H9 (cell line): ENCODE measurements around the gene SAMD14. TPM values are rescaled to one million over a fixed set of nuclear protein-coding genes. Genes with fewer than 3 reads are reported as not detected.
A peak's percentile ranks its signal among the peaks of the same experiment; 100 is the strongest.

Experiments used
- DNase-seq: peaks from one replicate; pipeline ENCODE4 v3.0.0-alpha.2; 2017
- H2AFZ ChIP-seq: one replicate; pipeline ENCODE4 v1.6.1; 2013; ENCODE audit warnings: mild to moderate bottlenecking, low read length, control low read depth, moderate library complexity
- H2AK5ac ChIP-seq: 2 replicates; pipeline ENCODE4 v1.6.1; 2013; ENCODE audit warnings: low read length, control low read depth, mixed read lengths; ENCODE audit not compliant: insufficient read length
- H2BK120ac ChIP-seq: one replicate; pipeline ENCODE4 v1.6.1; 2013; ENCODE audit warnings: low read depth, mild to moderate bottlenecking, low read length, control low read depth, inconsistent platforms; ENCODE audit not compliant: poor library complexity, severe bottlenecking
- H2BK12ac ChIP-seq: 2 replicates; pipeline ENCODE4 v1.6.1; 2013; ENCODE audit warnings: low read length, control low read depth, mixed read lengths, low read depth; ENCODE audit not compliant: insufficient read length
- H2BK15ac ChIP-seq: 2 replicates; pipeline ENCODE4 v1.6.1; 2013; ENCODE audit warnings: low read depth, low read length, control low read depth
- H2BK20ac ChIP-seq: one replicate; pipeline ENCODE4 v1.6.1; 2013; ENCODE audit warnings: low read depth, mild to moderate bottlenecking, low read length, control low read depth, inconsistent platforms; ENCODE audit not compliant: poor library complexity, severe bottlenecking
- H2BK5ac ChIP-seq: 2 replicates; pipeline ENCODE4 v1.6.1; 2013; ENCODE audit warnings: low read length, control low read depth, mixed read lengths; ENCODE audit not compliant: insufficient read length
- H3K14ac ChIP-seq: 2 replicates; pipeline ENCODE4 v1.6.1; 2013; ENCODE audit warnings: low read length, control low read depth; ENCODE audit not compliant: insufficient read depth
- H3K18ac ChIP-seq: 2 replicates; pipeline ENCODE4 v1.6.1; 2013; ENCODE audit warnings: low read depth, mild to moderate bottlenecking, mixed read lengths, low read length, control low read depth; ENCODE audit not compliant: insufficient read length
- H3K23ac ChIP-seq: 2 replicates; pipeline ENCODE4 v1.6.1; 2013; ENCODE audit warnings: low read length, control low read depth, mixed read lengths, low read depth; ENCODE audit not compliant: insufficient read length
- H3K23me2 ChIP-seq: 2 replicates; pipeline ENCODE4 v1.6.1; 2013; ENCODE audit warnings: low read depth, mild to moderate bottlenecking, mixed read lengths, low read length, control low read depth; ENCODE audit not compliant: insufficient read length, poor library complexity, severe bottlenecking
- H3K27ac ChIP-seq: 2 replicates; pipeline ENCODE4 v1.5.1; 2013; ENCODE audit warnings: low read length, control low read depth, mixed read lengths, low read depth; ENCODE audit not compliant: insufficient read length
- H3K27me3 ChIP-seq: 2 replicates; pipeline ENCODE4 v1.6.1; 2013; ENCODE audit warnings: low read length, control low read depth, inconsistent platforms; ENCODE audit not compliant: insufficient read depth
- H3K4ac ChIP-seq: 2 replicates; pipeline ENCODE4 v1.6.1; 2013; ENCODE audit warnings: low read depth, mild to moderate bottlenecking, control low read depth, inconsistent platforms, low read length, moderate library complexity
- H3K4me1 ChIP-seq: 2 replicates; pipeline ENCODE4 v1.6.1; 2013; ENCODE audit warnings: low read length, control low read depth, inconsistent platforms; ENCODE audit not compliant: insufficient read depth
- H3K4me2 ChIP-seq: 2 replicates; pipeline ENCODE4 v1.6.1; 2013; ENCODE audit warnings: low read length, control low read depth, mixed read lengths; ENCODE audit not compliant: insufficient read length, insufficient read depth
- H3K56ac ChIP-seq: 2 replicates; pipeline ENCODE4 v1.6.1; 2013; ENCODE audit warnings: low read depth, mild to moderate bottlenecking, mixed read lengths, low read length, control low read depth; ENCODE audit not compliant: insufficient read length
- H3K79me1 ChIP-seq: 2 replicates; pipeline ENCODE4 v1.6.1; 2013; ENCODE audit warnings: low read depth, mild to moderate bottlenecking, moderate library complexity, low read length, control low read depth, inconsistent platforms; ENCODE audit not compliant: insufficient read depth, poor library complexity, severe bottlenecking
- H3K79me2 ChIP-seq: 2 replicates; pipeline ENCODE4 v1.6.1; 2013; ENCODE audit warnings: low read length, control low read depth, inconsistent platforms; ENCODE audit not compliant: insufficient read depth
- H3K9ac ChIP-seq: 2 replicates; pipeline ENCODE4 v1.6.1; 2013; ENCODE audit warnings: low read length, control low read depth, mixed read lengths; ENCODE audit not compliant: insufficient read length; ENCODE audit errors: extremely low read depth
- H3K9me3 ChIP-seq: one replicate; pipeline ENCODE4 v1.6.1; 2013; ENCODE audit warnings: low read depth, low read length, inconsistent platforms; ENCODE audit not compliant: control insufficient read depth
- H3T11ph ChIP-seq: one replicate; pipeline ENCODE4 v1.6.1; 2013; ENCODE audit warnings: mild to moderate bottlenecking, low read length, control low read depth, inconsistent platforms
- H4K20me1 ChIP-seq: one replicate; pipeline ENCODE4 v1.6.1; 2013; ENCODE audit not compliant: control insufficient read depth, insufficient read length, insufficient read depth
- H4K5ac ChIP-seq: 2 replicates; pipeline ENCODE4 v1.6.1; 2013; ENCODE audit warnings: low read depth, mild to moderate bottlenecking, mixed read lengths, low read length, control low read depth; ENCODE audit not compliant: insufficient read length
- H4K8ac ChIP-seq: replicated peaks from 2 replicates; pipeline ENCODE4 v1.6.1; 2013; ENCODE audit warnings: low read length, control low read depth, mixed read lengths, low read depth; ENCODE audit not compliant: insufficient read length
- H4K91ac ChIP-seq: 2 replicates; pipeline ENCODE4 v1.6.1; 2013; ENCODE audit warnings: low read depth, mild to moderate bottlenecking, moderate library complexity, mixed read lengths, low read length, control low read depth; ENCODE audit not compliant: insufficient read length
- H3K27ac Mint-ChIP-seq, 3 experiments: 2 replicates in 2 of 3; 3 replicates in 1 of 3; pipeline ENCODE4 v1.8.0; 2020 to 2021; ENCODE audit warnings: mixed read lengths in 3 of 3, mild to moderate bottlenecking in 1 of 3, moderate library complexity in 1 of 3
- H3K27me3 Mint-ChIP-seq: 2 replicates; pipeline ENCODE4 v1.8.0; 2021; ENCODE audit warnings: low read depth, mild to moderate bottlenecking, moderate library complexity, mixed read lengths
- H3K36me3 Mint-ChIP-seq, 3 experiments: 2 replicates in 2 of 3; 3 replicates in 1 of 3; pipeline ENCODE4 v1.8.0; 2020 to 2021; ENCODE audit warnings: low read depth in 3 of 3, mixed read lengths in 3 of 3; ENCODE audit not compliant: insufficient read depth in 1 of 3
- H3K4me1 Mint-ChIP-seq, 2 experiments: 2 replicates each; pipeline ENCODE4 v1.8.0; 2020; ENCODE audit warnings: mixed read lengths in 2 of 2
- H3K4me3 Mint-ChIP-seq, 2 experiments: 2 replicates in 1 of 2; 3 replicates in 1 of 2; pipeline ENCODE4 v1.8.0; 2020 to 2021; ENCODE audit warnings: mild to moderate bottlenecking in 2 of 2, mixed read lengths in 2 of 2, moderate library complexity in 1 of 2
- H3K9me3 Mint-ChIP-seq, 2 experiments: 2 replicates in 1 of 2; 3 replicates in 1 of 2; pipeline ENCODE4 v1.8.0; 2020; ENCODE audit warnings: mild to moderate bottlenecking in 2 of 2, mixed read lengths in 2 of 2, moderate library complexity in 1 of 2
- CTCF ChIP-seq: fragments of 200-600 bp; sonication (generic); conservative IDR thresholded peaks from 3 replicates; pipeline ENCODE4 v1.8.0; 2021; ENCODE audit warnings: antibody characterized with exemption, mild to moderate bottlenecking
- WGBS: extraction: QIAGEN DNeasy Blood & Tissue Kit; methylation state at CpG from one replicate; pipeline ENCODE4 v1.1.7; 2013; ENCODE audit warnings: missing lambda C conversion rate, low lambda C conversion rate, mixed read lengths; ENCODE audit not compliant: insufficient read length; ENCODE audit errors: extremely low coverage; 5-methylcytosine and 5-hydroxymethylcytosine counted together
- total RNA-seq: library from RNA; stranded (reverse); gene quantifications from 2 replicates; pipeline ENCODE4 v1.2.1, GENCODE V29; 2021

SAMD14 gene
- total RNA-seq, 1 experiment from 2014 or later: 5.9 TPM

- H3K56ac ChIP-seq: no peak overlapping the region
- TF ChIP-seq CTCF: no peak
- H4K8ac ChIP-seq: no peak overlapping the region
- peaks cover 1 to 18% (median 5%) of the 10 kb centered on the region in 3 experiments; a peak in 6 of 7 replicates for H3K36me3 Mint-ChIP-seq
- no peak overlapping the region for H3K27ac ChIP-seq
- peaks cover 0 to 12% of the 10 kb centered on the region in 2 experiments; a peak in 3 of 4 replicates for H3K4me1 Mint-ChIP-seq
- no peaks in the 10 kb centered on the region for H3K4me1 ChIP-seq
- H2BK120ac ChIP-seq: no peak overlapping the region
- H4K91ac ChIP-seq: no peak overlapping the region
- WGBS: no CpG with 5 or more reads among the region's 7 CpGs
- no peak overlapping the region for H2BK20ac ChIP-seq
- no peak overlapping the region for H2BK5ac ChIP-seq
- no peaks in the 10 kb centered on the region for H3K23me2 ChIP-seq
- no peak overlapping the region for H3K4me3 Mint-ChIP-seq
- peaks cover 1% of the 10 kb centered on the region; the same call in 1 of the 2 replicates for H3K27me3 Mint-ChIP-seq
- no peak overlapping the region for H4K5ac ChIP-seq
- no peak overlapping the region for H2BK12ac ChIP-seq
- DNase-seq: no peak
- H3K79me2 ChIP-seq: no peaks in the 10 kb centered on the region
- H3K14ac ChIP-seq: no peak overlapping the region
- no peak overlapping the region for H2AK5ac ChIP-seq
- H2AFZ ChIP-seq: no peak overlapping the region
- H3K4me2 ChIP-seq: no peak overlapping the region
- H3K27ac Mint-ChIP-seq: peak overlapping the region in 1 of 3 experiments; percentile 55; a peak in 1 of 7 replicates
- H4K20me1 ChIP-seq: no peaks in the 10 kb centered on the region
- H3K4ac ChIP-seq: no peak overlapping the region
- no peak overlapping the region for H3K9ac ChIP-seq
- H3K27me3 ChIP-seq: no peaks in the 10 kb centered on the region
- no peaks in the 10 kb centered on the region for H3K79me1 ChIP-seq
- H3K9me3 ChIP-seq: no peaks in the 10 kb centered on the region
- no peak overlapping the region for H3T11ph ChIP-seq
- H2BK15ac ChIP-seq: no peak overlapping the region
- H3K18ac ChIP-seq: no peak overlapping the region
- no peaks in the 10 kb centered on the region; a peak in 1 of 5 replicates for H3K9me3 Mint-ChIP-seq
- no peak overlapping the region for H3K23ac ChIP-seq
Measured at GRCh38 chr17:50080827-50081226, 49.1 kb downstream of the SAMD14 start.
